NCI-H2107 treated with DMSO at 0.1 percent for 48 hours (cell line): ENCODE results near the gene SLC36A4.
"Not testable (repeated sequence)": the region's sequence is repeated elsewhere in the genome, so short reads cannot be mapped to it uniquely, and the experiment has no call there.

ENCODE experiments used
- DNase-seq: peaks from one replicate; lab custom pipeline; 2025; ENCODE audit not compliant: unreplicated experiment; lab: John Stamatoyannopoulos, UW

Gene SLC36A4

DNA sequence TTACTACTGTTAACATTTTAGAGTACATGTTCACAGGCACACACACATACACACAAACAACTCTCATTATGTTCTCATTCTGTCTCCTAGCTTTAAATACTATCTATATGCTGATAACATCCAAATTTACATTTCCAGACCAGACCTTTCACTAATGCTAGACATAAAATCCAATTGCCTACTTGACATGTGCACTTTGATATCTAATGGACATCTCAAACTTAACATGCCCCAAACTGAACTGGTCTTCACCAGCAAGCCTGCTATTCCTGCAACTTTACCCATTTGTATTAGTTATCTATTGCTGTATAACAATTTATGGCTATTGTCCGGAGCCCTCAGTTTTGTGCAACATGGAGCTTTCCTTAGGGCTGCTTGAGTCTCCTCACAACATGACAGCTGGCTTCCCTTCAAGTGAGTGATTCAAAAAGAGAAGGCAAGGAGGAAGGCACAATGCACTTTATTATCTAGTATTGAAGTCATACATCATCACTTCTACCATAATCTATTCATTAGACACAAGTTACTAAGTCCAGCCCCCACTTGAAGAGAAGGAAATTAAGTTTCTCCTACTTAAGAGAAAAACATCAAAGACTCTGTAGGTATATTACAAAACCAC is 3.0 kb downstream of the SLC36A4 start:
- DNase-seq: no peak

DNA sequence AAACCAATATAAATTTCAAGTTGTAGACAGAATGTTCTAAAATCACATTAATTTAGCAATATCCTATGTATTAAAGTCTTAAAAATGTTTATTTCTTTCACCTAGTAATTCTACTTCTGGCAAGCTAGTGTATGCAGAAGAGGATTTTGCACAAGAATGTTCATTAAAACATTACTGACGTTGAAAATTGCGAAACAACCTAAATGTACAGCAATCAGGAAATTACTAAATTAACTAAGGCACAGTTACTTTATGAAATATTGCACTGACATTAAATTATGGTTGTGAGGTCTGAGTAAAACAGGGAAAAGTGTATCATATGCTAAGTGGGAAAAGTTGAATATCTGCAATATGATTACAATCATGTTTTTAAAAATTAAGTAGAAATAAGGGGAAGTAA is 4.1 kb downstream of the SLC36A4 start:
- DNase-seq: no peak

DNA sequence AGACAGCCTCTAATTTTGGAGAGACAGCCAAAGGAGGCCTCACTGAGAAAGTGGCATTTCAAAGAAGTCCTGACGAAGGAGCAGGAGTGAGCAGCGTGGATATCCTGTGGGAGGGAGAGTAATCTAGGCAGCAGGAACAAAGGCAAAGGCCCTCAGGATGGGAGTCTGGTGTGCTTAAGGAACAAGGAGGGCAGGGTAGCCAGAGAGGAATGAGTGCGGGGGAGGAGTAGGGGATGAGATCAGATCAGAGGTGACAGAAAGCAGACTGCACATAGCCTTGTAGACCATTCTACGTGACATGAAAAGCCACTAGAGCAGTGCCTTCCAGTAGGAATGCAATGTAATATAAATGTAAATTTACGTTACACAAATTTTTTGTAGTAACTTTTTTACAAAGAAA is 5.6 kb downstream of the SLC36A4 start:
- no peak for DNase-seq

DNA sequence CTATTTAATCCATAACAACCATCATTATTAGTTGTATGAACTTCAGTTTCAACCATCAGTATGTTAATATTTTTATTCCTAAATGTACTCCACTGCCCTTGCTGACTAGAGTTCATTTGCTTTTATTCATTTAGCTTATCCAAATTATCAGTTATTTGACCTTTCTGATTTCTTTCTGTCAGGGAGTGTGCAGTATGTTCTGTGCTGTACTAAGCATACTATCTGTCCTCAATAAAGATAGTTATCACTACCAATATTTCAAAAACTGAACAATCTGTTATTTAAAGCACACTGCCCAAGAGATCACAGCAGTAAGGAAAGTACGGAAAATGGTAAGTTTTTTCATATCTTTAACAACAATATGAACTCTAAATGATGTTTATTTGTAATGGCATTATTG is 8.3 kb downstream of the SLC36A4 start:
- no peak for DNase-seq

DNA sequence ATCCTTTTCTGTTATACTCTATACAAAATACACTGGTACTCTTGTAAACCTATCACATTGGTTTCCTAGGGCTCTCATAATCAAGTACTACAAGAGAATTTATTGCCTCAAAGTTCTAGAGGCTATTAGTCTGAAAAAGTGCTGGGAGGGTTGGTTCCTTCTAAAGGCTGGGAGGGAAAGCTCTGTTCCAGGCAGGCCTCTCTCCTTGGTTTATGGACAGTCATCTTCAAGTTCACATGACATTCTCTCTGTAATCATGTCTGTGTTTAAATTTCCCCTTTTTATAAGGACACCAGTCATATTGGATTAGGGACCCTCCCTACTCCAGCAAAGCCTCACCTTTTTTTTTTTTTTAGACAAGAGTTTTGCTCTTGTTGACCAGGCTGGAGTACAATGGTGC is 9.1 kb downstream of the SLC36A4 start:
- no peak for DNase-seq

DNA sequence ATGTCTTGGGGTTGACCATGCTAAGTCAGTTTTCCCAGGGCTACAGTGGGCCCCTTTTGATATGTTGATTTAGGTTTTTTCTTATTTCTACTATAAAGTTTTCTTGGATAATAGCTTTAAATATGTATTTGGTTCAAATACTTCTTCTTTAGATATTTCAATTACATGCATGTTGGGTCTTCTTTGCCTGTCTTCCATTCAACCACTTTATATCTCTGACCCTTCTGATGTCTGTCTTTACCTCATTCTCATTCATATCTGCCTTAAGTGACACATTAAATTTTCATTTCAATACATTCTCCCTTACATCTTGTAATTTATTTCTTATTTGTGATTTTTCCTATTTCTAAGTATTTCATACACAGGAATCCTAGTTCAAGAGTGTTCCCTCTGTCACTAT is 10.5 kb downstream of the SLC36A4 start:
- DNase-seq: no peak

DNA sequence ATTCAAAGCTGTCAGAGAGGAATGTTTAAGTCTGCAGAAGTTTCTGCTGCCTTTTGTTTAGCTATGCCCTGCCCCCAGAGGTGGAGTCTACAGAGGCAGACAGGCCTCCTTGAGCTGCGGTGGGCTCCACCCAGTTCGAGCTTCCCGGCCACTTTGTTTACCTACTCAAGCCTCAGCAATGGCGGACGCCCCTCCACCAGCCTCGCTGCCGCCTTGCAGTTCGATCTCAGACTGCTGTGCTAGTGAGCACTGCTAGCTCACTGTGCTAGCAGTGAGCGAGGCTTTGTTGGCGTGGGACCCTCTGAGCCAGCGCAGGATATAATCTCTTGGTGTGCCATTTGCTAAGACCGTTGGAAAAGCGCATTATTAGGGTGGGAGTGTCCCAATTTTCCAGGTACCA is 19.9 kb downstream of the SLC36A4 start:
- DNase-seq: not testable (repeated sequence)

DNA sequence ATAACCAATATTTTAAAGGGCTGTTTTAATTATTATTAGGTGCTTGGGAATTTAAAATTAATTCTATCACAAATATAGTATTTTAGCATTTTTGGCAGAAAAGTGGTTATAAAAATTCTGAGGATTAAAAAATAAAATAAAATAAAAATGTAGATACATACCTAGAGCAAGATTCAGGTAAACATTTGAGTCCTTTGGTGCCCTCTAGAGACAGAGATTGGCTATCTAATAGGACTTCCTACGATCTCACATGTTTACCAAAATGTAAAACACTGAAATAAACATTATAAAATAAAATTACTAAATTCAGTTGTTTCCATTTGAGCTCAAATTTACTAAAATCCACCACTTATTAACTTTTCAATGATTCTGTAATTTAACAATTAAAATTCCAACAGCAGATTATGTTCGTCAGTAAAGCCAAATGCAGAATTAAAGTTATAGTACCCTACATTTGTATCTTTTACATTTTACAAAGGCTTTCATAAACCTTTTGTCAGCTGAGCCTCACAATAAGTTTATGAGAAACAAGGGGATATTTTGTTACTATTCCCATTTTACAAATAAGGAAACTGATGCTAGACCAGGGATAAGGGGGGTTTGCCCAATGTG is 27.7 kb downstream of the SLC36A4 start:
- peak; percentile 20 for DNase-seq

DNA sequence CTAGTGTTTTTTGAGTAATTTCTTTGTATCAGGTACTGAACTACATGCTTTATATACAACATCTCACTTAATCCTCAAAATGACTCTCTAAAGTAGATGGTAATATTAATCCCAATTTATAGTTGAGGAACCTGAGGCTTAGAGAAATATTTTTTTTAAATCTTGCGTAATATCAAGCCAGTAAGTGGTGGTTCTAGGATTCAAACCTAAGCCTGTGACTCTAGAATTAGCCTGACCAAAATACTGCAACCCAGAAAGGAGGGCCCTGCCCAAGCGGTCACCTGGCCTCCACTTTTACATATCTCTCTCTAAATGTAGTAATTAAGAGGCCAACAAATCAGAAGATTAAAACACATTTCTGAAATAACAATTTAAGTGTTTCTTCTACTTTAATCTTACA is 28.6 kb downstream of the SLC36A4 start:
- DNase-seq: no peak

DNA sequence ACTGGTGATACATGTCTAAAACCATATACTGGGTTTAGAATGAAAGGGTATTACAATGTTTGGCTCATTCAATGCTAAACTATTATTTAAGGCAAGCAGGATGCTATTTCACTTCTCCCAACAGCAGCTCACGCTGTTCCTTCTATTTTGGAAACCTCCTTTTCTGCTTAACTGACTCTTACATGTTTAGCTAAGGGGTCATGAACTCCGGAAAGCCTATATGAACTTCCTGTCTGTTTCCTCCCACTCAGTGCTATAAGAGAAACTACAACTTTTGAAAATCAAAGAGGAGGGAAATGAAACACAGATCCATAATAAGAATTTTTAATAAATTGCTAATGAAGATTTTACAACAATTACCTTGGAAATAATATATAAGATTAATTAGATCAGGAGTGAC is 30.9 kb downstream of the SLC36A4 start:
- no peak for DNase-seq

DNA sequence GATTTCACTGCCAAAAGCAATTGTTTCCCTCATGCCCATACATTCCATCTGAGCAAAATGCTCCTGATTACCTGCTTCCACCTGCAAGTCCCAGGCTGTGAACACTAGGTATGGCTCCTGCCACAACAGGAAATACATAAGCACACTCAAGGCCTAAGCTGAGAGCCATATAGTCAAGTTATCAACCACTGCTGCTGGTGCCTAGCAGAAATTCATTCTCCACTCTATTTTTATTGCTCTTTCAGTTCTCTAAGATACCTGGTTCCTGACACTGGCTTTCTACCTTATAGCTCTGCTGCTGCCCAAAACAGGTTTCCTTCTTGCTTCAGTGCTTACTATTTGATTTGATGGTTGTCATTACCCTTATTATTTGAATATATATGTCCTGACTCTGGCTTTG is 31.6 kb downstream of the SLC36A4 start:
- peak; percentile 14 for DNase-seq

DNA sequence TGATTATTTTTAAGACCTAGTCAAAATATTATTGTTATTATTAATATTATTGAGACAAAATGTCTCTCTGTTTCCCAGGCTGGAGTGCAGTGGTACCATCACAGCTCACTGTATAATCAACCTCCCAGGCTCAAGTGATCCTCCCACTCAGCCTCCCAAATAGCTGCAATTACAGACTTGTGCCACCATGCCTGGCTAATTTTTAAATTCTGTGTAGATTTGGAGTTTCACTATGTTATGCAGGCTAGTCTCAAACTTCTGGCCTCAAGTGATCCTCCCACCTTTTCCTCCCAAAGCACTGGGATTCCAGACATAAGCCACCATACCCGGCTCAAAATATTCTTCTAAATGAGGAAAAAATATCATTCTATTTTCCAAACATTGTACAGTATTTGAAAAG is 37.0 kb downstream of the SLC36A4 start:
- DNase-seq: no peak

DNA sequence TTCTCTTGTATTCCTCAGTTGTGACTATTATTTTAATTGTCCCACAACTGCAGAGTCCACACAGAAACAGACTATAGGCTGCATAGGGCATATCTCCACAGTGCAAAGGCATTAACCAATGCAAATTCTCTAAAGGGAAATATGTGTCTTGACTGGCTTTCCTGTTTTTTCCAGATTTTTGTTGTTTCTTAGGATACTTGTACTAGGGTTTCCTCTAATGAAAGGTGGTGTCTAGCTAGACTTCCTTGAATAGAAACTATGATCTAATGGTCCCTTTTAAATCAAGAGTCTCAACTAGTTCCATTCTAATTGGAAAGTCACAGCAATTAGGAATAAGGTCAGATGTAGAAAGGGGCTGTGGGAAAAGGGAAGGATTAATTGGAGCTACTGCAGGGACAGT is 37.6 kb downstream of the SLC36A4 start:
- no peak for DNase-seq

DNA sequence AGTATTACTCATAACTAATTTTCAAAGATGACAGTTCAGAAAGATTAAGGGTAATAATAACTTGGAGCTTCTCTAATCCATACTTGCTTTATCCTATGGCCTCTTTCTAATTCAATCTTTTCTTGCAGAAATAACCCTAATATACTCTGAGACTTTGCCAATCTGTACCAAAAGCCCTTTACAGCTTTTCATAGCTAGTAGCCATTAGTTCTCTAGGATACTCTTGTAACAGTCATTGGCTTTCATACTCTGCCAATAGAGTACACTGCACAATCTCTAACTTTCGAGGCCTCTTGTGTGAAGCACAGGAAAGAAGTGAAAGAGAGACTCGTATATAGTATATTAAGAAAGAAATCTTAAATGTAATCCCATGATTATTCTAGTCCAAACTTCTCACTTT is 38.1 kb downstream of the SLC36A4 start:
- DNase-seq: no peak

DNA sequence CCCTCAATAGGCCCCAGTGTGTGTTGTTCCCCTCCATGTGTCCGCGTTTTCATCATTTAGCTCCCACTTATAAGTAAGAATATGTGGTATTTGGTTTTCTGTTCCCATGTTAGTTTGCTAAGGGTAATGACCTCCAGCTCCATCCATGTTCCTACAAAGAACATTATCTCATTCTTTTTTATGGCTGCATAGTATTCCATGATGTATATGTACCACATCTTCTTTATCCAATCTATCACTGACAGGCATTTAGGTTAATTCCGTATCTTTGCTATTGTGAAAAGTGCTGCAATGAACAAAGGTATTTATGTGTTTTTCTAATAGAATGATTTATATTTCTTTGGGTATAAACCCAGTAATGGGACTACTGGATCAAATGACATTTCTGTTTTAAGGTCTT is 42.1 kb downstream of the SLC36A4 start:
- DNase-seq: no peak

DNA sequence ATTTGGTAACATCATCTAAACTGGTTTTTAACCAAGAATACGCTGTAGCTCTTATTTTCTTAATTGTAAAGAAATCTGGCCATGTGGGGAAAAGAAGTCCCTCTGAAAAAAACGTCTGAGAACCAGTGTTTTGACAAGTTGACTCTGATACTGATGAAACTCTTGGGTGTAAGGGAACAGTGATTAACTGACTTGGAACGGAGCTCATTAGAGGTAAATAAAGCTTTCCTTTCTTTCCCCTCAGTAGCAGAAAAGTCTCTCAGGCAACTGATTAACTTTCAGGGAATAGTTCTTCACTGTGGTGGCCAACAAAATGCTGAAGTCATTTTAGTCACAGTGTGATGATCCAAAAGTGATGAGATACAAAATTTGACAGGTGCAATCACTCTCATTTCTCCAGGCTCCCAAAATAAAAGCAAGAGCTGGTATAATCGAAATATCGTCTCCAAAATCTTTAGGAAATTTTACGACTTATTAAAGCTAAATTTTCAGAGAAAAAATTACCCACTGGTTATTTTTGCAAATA is 52.3 kb downstream of the SLC36A4 start:
- DNase-seq: no peak

DNA sequence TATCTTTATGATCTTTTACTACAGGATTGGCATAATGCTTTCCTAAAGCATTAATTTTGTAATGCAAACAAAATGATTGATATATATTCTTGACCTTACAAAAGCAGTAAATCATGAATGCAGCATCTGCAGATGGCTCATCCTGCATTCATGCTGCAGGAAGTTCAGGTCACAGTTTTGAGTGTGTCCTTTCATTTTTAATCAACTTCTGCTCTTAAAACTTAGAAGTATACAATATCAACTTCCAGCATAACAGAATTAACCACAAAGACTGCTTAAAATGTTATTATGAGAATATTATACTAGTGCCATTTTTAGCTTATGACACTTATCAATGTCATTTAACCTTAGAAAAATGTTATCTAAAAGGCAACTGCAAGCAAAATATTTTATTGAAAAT is 54.0 kb downstream of the SLC36A4 start:
- DNase-seq: no peak

DNA sequence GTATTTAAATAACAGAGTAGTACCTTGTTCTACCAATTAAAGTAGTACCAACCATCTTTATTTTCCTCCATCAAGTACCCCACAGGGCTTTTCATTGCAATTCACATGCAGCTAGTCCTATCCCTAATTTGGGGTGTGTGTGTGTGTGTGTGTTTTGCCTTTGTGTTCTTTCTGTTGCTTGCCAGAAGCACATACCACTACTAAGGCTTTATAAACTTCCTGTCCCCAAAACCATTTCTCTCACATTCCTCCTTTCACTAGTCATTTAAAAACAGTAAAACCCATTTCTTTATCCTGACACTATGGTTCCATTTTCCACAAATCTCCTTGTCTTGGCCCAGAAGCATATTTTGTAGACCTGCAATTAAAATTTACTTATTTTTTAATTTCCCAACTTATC is 54.6 kb downstream of the SLC36A4 start:
- DNase-seq: no peak

DNA sequence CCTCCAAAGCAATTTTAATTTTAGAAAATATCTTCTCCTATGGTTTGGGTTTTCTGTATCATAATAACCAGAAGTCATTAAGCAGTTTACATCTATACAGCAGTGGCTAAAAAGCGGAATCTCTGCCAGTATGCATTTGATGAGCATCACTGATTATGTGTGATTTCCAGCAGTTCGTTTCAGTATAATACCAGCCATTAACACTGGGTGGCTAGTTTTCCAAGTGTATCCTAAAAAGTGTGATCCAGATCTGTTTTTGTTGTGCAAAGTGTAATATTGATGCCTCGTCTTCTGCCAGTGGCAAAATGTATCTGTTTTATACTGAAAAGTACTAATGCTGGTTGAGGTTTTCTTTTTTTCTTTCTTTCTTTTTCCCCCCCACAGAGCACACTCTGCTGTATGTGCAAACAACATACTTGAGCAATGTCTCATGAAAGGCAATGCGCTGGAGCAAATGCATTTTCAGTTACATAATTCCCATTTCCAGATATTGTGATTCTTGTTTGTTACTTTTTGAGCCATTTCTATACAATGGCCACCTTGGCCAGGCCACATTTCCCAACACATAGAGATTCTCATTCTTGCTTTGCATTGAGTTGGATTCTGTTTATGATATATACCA is 64.2 kb downstream of the SLC36A4 start:
- no peak for DNase-seq

DNA sequence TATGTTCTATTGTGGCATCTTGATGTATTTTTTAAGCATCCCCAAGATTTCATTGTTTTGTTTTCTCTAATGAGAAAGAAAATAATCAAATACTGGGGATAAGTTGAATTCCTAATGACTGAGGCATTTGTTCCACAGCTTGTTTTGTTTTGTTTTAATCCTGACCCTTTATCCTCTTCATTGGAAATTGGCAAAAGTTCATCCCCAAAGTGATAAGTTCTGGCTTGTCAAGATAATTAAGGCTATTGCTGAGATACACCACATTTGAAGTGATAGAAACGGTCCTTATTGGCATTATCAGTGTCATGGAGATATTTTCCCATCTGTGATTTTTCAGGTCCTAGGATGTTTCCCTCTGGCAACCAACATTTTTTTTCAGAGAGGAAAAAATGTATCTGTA is 65.0 kb downstream of the SLC36A4 start:
- DNase-seq: no peak

DNA sequence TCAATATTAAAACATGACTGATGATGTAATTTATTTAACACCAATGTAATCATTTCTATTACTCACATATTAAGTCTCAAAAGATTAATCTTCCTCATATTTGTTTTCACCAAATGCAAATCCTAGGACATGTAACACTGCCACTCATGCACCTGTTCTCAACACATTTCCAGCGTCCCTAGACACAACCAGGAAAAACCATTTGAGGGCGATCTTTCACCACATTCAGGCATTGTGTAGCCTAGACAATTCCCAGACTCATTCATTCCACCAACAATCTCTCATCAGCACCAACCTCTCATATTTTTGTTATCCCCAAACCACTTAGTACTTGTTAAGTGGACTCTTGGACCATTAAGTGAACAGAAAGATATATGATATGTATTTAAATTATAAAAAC is 66.1 kb downstream of the SLC36A4 start:
- peak; percentile 87 for DNase-seq

DNA sequence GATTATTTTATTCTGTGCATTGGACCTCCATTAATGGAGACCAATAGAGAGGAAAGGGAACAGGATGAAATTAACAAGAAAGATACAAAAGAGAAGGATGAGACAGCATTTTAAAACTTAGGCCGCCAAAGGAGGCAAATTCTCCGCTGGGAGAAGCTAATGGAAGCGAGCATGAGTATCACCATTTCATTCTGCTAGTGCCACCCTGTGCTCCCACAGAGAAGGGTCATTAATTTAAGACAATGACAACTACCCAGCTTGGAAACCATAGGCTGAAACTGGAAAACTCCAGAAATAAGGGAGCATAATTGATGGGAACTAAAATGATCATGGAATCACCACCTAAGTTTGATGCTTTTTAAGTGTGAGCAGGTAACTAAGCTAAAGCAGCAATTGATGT is 69.2 kb downstream of the SLC36A4 start:
- no peak for DNase-seq
